HepG2 (cell line): ENCODE results near the gene ESYT2. TPM values are rescaled to one million over a fixed set of nuclear protein-coding genes. Genes with fewer than 3 reads are reported as not detected.

Source experiments
- CBX5 ChIP-seq: sonication (generic); formaldehyde crosslinking; IDR thresholded peaks from 2 replicates; pipeline ENCODE4 v1.4.0; 2020; ENCODE audit warnings: missing genetic modification reagents, borderline replicate concordance
- DNMT1 ChIP-seq: sonication (generic); formaldehyde crosslinking; IDR thresholded peaks from 2 replicates; pipeline ENCODE4 v1.5.1; 2020; ENCODE audit warnings: mild to moderate bottlenecking, missing genetic modification reagents
- FOXK2 ChIP-seq: fragments of 450-650 bp; IDR thresholded peaks from 2 replicates; pipeline ENCODE4 v1.6.1; 2016
- HES4 ChIP-seq: sonication (generic); formaldehyde crosslinking; IDR thresholded peaks from 2 replicates; pipeline ENCODE4 v1.9.0; 2021; ENCODE audit warnings: mild to moderate bottlenecking, missing genetic modification reagents, borderline replicate concordance
- HMG20B ChIP-seq: conservative IDR thresholded peaks from 2 replicates; pipeline ENCODE4 v1.6.1; 2016; ENCODE audit warnings: missing genetic modification reagents, missing compliant biosample characterization
- JUNB ChIP-seq: sonication (generic); formaldehyde crosslinking; IDR thresholded peaks from 2 replicates; pipeline ENCODE4 v1.8.0; 2022; ENCODE audit warnings: missing genetic modification reagents, mild to moderate bottlenecking, borderline replicate concordance
- MED13 ChIP-seq: sonication (generic); formaldehyde crosslinking; IDR thresholded peaks from 2 replicates; pipeline ENCODE4 v1.5.0; 2020; ENCODE audit warnings: missing genetic modification reagents
- MEF2D ChIP-seq: sonication (generic); formaldehyde crosslinking; IDR thresholded peaks from 2 replicates; pipeline ENCODE4 v1.5.1; 2020; ENCODE audit warnings: mild to moderate bottlenecking, missing genetic modification reagents
- MEIS2 ChIP-seq: sonication (generic); formaldehyde crosslinking; IDR thresholded peaks from 2 replicates; pipeline ENCODE4 v1.9.0; 2021; ENCODE audit warnings: mild to moderate bottlenecking, missing genetic modification reagents
- MTA1 ChIP-seq: sonication (generic); formaldehyde crosslinking; IDR thresholded peaks from 2 replicates; pipeline ENCODE4 v1.4.0; 2020; ENCODE audit warnings: missing genetic modification reagents, mild to moderate bottlenecking, borderline replicate concordance
- POGZ ChIP-seq: sonication (generic); formaldehyde crosslinking; IDR thresholded peaks from 2 replicates; pipeline ENCODE4 v1.4.0; 2020; ENCODE audit warnings: mild to moderate bottlenecking, missing genetic modification reagents
- POLR2G ChIP-seq: fragments of 200-400 bp; formaldehyde crosslinking; IDR thresholded peaks from 2 replicates; pipeline ENCODE4 v1.6.1; 2018; ENCODE audit warnings: mild to moderate bottlenecking, low read depth, low read length, moderate library complexity
- SMC3 ChIP-seq: IDR thresholded peaks from 2 replicates; pipeline ENCODE4 v1.6.1; 2011; ENCODE audit warnings: low read length, improper control_type of control experiment
- SNRNP70 ChIP-seq: fragments of 200-400 bp; formaldehyde crosslinking; IDR thresholded peaks from 2 replicates; pipeline ENCODE4 v1.6.1; 2017; ENCODE audit warnings: mild to moderate bottlenecking, low read depth, low read length, moderate library complexity
- TBL1XR1 ChIP-seq: fragments of 150-350 bp; IDR thresholded peaks from 2 replicates; pipeline ENCODE4 v1.6.1; 2014; ENCODE audit warnings: borderline replicate concordance, low read length; ENCODE audit not compliant: partially characterized antibody
- ZBTB20 ChIP-seq: sonication (generic); formaldehyde crosslinking; IDR thresholded peaks from 2 replicates; pipeline ENCODE4 v1.8.1; 2023; ENCODE audit warnings: missing genetic modification reagents, low read depth, mild to moderate bottlenecking, borderline replicate concordance
- ZBTB25 ChIP-seq: IDR thresholded peaks from 2 replicates; pipeline ENCODE4 v1.6.1; 2018; ENCODE audit warnings: missing genetic modification reagents
- ZBTB34 ChIP-seq: sonication (generic); formaldehyde crosslinking; IDR thresholded peaks from 2 replicates; pipeline ENCODE4 v1.8.0; 2022; ENCODE audit warnings: mild to moderate bottlenecking, missing genetic modification reagents
- ZNF282 ChIP-seq: fragments of 450-650 bp; IDR thresholded peaks from 2 replicates; pipeline ENCODE4 v1.6.1; 2018; ENCODE audit not compliant: partially characterized antibody
- ZNF605 ChIP-seq: sonication (generic); formaldehyde crosslinking; IDR thresholded peaks from 2 replicates; pipeline ENCODE4 v1.8.0; 2022; ENCODE audit warnings: mild to moderate bottlenecking, missing genetic modification reagents
- ZNF713 ChIP-seq: sonication (generic); formaldehyde crosslinking; IDR thresholded peaks from 2 replicates; pipeline ENCODE4 v1.4.0; 2020; ENCODE audit warnings: mild to moderate bottlenecking, missing genetic modification reagents
- ZNF749 ChIP-seq: sonication (generic); formaldehyde crosslinking; IDR thresholded peaks from 2 replicates; pipeline ENCODE4 v1.8.0; 2022; ENCODE audit warnings: mild to moderate bottlenecking, missing genetic modification reagents, moderate library complexity, borderline replicate concordance
- ZZZ3 ChIP-seq: sonication (generic); formaldehyde crosslinking; IDR thresholded peaks from 2 replicates; pipeline ENCODE4 v1.4.0; 2020; ENCODE audit warnings: missing genetic modification reagents, mild to moderate bottlenecking, borderline replicate concordance
- polyA plus RNA-seq, 8 experiments: library from polyadenylated mRNA; depleted of rRNA in 3 of 8; stranded (reverse) in 7 of 8; unstranded in 1 of 8; fragments of >200 nt; fragmentation: Illumina TruSeq in 4 of 8; extraction: Trizol in 4 of 8; gene quantifications; 2 replicates each; pipeline versions ENCODE4 v1.2.1 to v1.2.3, GENCODE V29; 2011 to 2016; ENCODE audit warnings: low read depth in 4 of 8, missing spikeins in 1 of 8, mixed read lengths in 1 of 8; ENCODE audit not compliant: insufficient read depth in 1 of 8
- total RNA-seq, 5 experiments: library from RNA; depleted of rRNA; stranded (reverse); fragments of >200 nt; fragmentation: Illumina TruSeq; extraction: Trizol; gene quantifications; 2 replicates each; pipeline ENCODE4 v1.2.3, GENCODE V29; 2016; ENCODE audit warnings: low read depth in 1 of 5
- TF ChIP-seq, protein P1 (sequence below): sonication (generic); formaldehyde crosslinking; IDR thresholded peaks from 2 replicates; pipeline ENCODE4 v1.4.0; 2020; ENCODE audit warnings: missing genetic modification reagents
- TF ChIP-seq, protein P2 (sequence below): sonication (generic); formaldehyde crosslinking; IDR thresholded peaks from 2 replicates; pipeline ENCODE4 v1.5.0; 2020; ENCODE audit warnings: missing genetic modification reagents

The ESYT2 gene
- total and polyA plus RNA-seq, 2 of the 13 experiments (the other 11 are each of a cell fraction or from before 2014, with no cell fraction given): 28.5 to 37.3 TPM

DNA sequence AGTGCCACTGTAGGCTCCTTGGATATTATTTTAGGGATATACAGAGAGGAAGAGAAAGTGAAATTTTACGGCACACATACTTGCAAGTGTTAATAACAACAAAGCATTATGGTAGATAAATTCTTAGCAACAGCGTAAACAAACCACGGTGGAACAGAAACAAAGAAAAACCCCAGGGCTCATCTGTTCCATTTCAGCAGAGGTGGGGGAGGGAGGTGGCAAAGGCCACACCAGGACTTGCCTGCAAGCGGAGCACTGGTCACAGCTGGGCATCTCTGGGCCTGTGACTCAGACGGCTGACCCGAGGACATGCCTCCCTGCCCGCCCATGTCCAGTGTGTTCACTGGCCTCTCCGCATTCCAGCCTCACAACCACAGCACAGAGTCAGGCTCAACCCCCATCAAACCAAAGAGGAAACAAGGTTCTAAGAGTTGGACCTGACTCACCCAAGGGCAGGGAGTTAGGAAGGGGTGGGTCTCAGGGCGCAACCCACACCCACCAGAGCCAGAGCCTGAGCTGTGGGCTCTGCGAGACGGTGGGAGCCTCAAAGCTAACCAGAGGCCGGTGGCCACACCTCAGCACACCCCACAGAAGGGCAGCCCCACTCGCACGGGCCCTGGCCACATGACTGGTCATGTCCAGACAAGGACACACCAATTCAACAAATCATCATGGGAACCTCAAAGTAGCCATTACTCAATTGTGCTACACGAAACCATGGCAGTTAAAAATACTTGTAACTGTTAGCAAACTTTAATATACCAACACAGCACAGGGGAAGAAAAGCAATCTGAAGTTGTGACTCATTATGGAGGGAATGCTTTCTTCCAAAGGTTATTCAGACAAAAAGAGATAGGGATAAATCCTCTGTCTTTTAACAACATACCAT, 10.7 kb downstream of the ESYT2 start (continued):
- TF ChIP-seq POGZ (CRISPR knock-in tag): peak; percentile 79; the same call in 1 of the 2 replicates
- TF ChIP-seq ZBTB20 (CRISPR knock-in tag): peak; percentile 59; the same call in 1 of the 2 replicates
- TF ChIP-seq HES4: no peak
- TF ChIP-seq TBL1XR1: no peak
- peak; percentile 65 for TF ChIP-seq FOXK2
- TF ChIP-seq ZNF713 (CRISPR knock-in tag): peak; percentile 95
- peak; percentile 72 for TF ChIP-seq POLR2G
- no peak for TF ChIP-seq SNRNP70
- TF ChIP-seq CBX5 (CRISPR knock-in tag): peak; percentile 89; the same call in 1 of the 2 replicates
- TF ChIP-seq ZBTB34 (CRISPR knock-in tag): peak; percentile 89
- peak; percentile 77 for TF ChIP-seq MEF2D (CRISPR knock-in tag)
- TF ChIP-seq ZNF605 (CRISPR knock-in tag): peak; percentile 60; the same call in 1 of the 2 replicates
- TF ChIP-seq, protein P1, sequence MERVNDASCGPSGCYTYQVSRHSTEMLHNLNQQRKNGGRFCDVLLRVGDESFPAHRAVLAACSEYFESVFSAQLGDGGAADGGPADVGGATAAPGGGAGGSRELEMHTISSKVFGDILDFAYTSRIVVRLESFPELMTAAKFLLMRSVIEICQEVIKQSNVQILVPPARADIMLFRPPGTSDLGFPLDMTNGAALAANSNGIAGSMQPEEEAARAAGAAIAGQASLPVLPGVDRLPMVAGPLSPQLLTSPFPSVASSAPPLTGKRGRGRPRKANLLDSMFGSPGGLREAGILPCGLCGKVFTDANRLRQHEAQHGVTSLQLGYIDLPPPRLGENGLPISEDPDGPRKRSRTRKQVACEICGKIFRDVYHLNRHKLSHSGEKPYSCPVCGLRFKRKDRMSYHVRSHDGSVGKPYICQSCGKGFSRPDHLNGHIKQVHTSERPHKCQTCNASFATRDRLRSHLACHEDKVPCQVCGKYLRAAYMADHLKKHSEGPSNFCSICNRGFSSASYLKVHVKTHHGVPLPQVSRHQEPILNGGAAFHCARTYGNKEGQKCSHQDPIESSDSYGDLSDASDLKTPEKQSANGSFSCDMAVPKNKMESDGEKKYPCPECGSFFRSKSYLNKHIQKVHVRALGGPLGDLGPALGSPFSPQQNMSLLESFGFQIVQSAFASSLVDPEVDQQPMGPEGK (CRISPR knock-in tag): peak; percentile 61; the same call in 1 of the 2 replicates
- no peak for TF ChIP-seq ZNF282
- TF ChIP-seq MTA1: peak; percentile 75; the same call in 1 of the 2 replicates
- TF ChIP-seq JUNB (CRISPR knock-in tag): peak; percentile 41; the same call in 1 of the 2 replicates
- 0 out of 2 replicates have a peak, but pooled peaks have one; percentile 54 for TF ChIP-seq ZNF749
- no peak for TF ChIP-seq MED13 (CRISPR knock-in tag)
- no peak for TF ChIP-seq ZZZ3
- no peak; the same call in 1 of the 2 replicates for TF ChIP-seq SMC3
- 0 out of 2 replicates have a peak, but pooled peaks have one; percentile 19 for TF ChIP-seq HMG20B (CRISPR knock-in tag)
- TF ChIP-seq, protein P2, sequence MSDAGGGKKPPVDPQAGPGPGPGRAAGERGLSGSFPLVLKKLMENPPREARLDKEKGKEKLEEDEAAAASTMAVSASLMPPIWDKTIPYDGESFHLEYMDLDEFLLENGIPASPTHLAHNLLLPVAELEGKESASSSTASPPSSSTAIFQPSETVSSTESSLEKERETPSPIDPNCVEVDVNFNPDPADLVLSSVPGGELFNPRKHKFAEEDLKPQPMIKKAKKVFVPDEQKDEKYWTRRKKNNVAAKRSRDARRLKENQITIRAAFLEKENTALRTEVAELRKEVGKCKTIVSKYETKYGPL (CRISPR knock-in tag): no peak
- TF ChIP-seq DNMT1 (CRISPR knock-in tag): 0 out of 2 replicates have a peak, but pooled peaks have one; percentile 42
- TF ChIP-seq MEIS2 (CRISPR knock-in tag): peak; percentile 70; the same call in 1 of the 2 replicates
- no peak for TF ChIP-seq ZBTB25
